Sigmoid colon (tissue), 4 donors: Measurements from ENCODE around the gene BNIPL.

Experiments used
- CTCF ChIP-seq, 4 experiments: fragments of 450-650 bp in 3 of 4; fragments of 200-600 bp in 1 of 4; IDR thresholded peaks; one replicate each; pipeline ENCODE4 v1.5.1; 2016 to 2019; ENCODE audit warnings: antibody characterized with exemption in 4 of 4, mild to moderate bottlenecking in 3 of 4, moderate library complexity in 2 of 4
- POLR2A ChIP-seq, 2 donors: fragments of 450-650 bp; IDR thresholded peaks; one replicate each; pipeline ENCODE4 v1.6.1; 2016; ENCODE audit warnings: antibody characterized with exemption in 2 of 2, mild to moderate bottlenecking in 2 of 2, moderate library complexity in 2 of 2
- POLR2AphosphoS5 ChIP-seq, 4 donors: sonication (generic); formaldehyde crosslinking; IDR thresholded peaks; one replicate each; pipeline ENCODE4 v1.6.1; 2017; ENCODE audit warnings: antibody characterized with exemption in 4 of 4

GRCh38 chr1:151039521-151039920 lies 3.1 kb downstream of the BNIPL start:
- TF ChIP-seq CTCF (IDR thresholded peaks at IDR 0.05), result no peak
- TF ChIP-seq POLR2A (IDR thresholded peaks at IDR 0.05), result no peak
- TF ChIP-seq POLR2AphosphoS5 (IDR thresholded peaks at IDR 0.05), result no peak
